Measurements from ENCODE around the gene XRN2.

- TF ChIP-seq, protein P1, sequence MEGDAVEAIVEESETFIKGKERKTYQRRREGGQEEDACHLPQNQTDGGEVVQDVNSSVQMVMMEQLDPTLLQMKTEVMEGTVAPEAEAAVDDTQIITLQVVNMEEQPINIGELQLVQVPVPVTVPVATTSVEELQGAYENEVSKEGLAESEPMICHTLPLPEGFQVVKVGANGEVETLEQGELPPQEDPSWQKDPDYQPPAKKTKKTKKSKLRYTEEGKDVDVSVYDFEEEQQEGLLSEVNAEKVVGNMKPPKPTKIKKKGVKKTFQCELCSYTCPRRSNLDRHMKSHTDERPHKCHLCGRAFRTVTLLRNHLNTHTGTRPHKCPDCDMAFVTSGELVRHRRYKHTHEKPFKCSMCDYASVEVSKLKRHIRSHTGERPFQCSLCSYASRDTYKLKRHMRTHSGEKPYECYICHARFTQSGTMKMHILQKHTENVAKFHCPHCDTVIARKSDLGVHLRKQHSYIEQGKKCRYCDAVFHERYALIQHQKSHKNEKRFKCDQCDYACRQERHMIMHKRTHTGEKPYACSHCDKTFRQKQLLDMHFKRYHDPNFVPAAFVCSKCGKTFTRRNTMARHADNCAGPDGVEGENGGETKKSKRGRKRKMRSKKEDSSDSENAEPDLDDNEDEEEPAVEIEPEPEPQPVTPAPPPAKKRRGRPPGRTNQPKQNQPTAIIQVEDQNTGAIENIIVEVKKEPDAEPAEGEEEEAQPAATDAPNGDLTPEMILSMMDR (conservative IDR thresholded peaks at IDR 0.05; ENCODE audit: low read depth, low read length): no peak
- no peak for TF ChIP-seq EZH2 (IDR thresholded peaks at IDR 0.05; ENCODE audit: borderline replicate concordance, low read depth, low read length, poor library complexity, severe bottlenecking)
Measured at GRCh38 chr20:21309678-21310467, 6.7 kb downstream of the XRN2 start.

All from A673 (cell line).